GM21717 (cell line): Measurements from ENCODE around the gene UGT1A3.
"Not testable (repeated sequence)": the region's sequence is repeated elsewhere in the genome, so short reads cannot be mapped to it uniquely, and the experiment has no call there.

Experiments
- ATAC-seq: cut with Tn5 transposase; IDR thresholded peaks from one replicate; pipeline ENCODE4 v1.9.1; 2021; ENCODE audit warnings: mild to moderate bottlenecking, moderate library complexity; ENCODE audit not compliant: unreplicated experiment

UGT1A3 gene

GRCh38 chr2:233707940-233708644, 20.8 kb upstream of the UGT1A3 start:
- no peak for ATAC-seq

GRCh38 chr2:233708942-233709341, 19.9 kb upstream of the UGT1A3 start:
- ATAC-seq = no peak

- peak; percentile 69 for ATAC-seq
Observed at GRCh38 chr2:233711312-233712008, 17.4 kb upstream of the UGT1A3 start.

GRCh38 chr2:233712611-233713261, 16.1 kb upstream of the UGT1A3 start, which contains the start of gene UGT1A5:
Gene UGT1A5, plus strand, starts transcription at chr2:233712907. Its CDS starts 85 bp downstream, at chr2:233712992.
- ATAC-seq = no peak

- ATAC-seq = no peak
Observed at GRCh38 chr2:233713262-233713615, 15.6 kb upstream of the UGT1A3 start.

GRCh38 chr2:233714121-233714520, 14.7 kb upstream of the UGT1A3 start:
- no peak for ATAC-seq

GRCh38 chr2:233718552-233718951, 10.3 kb upstream of the UGT1A3 start, which contains the start of gene UGT1A4:
Gene UGT1A4, plus strand, starts transcription at chr2:233718736. Its CDS starts 85 bp downstream, at chr2:233718821.
- ATAC-seq = no peak

GRCh38 chr2:233736868-233737653, 8.2 kb downstream of the UGT1A3 start:
- not testable (repeated sequence) for ATAC-seq

GRCh38 chr2:233740870-233741269, 12.0 kb downstream of the UGT1A3 start:
- ATAC-seq = no peak

- no peak for ATAC-seq
Observed at GRCh38 chr2:233743464-233744259, 14.8 kb downstream of the UGT1A3 start.

GRCh38 chr2:233745073-233745755, 16.4 kb downstream of the UGT1A3 start:
- no peak for ATAC-seq

- ATAC-seq = not testable (repeated sequence)
Observed at GRCh38 chr2:233745838-233746237, 17.0 kb downstream of the UGT1A3 start.

GRCh38 chr2:233746475-233747282, 17.8 kb downstream of the UGT1A3 start:
- no peak for ATAC-seq

GRCh38 chr2:233747283-233747544, 18.4 kb downstream of the UGT1A3 start:
- no peak for ATAC-seq

GRCh38 chr2:233750689-233751088, 21.8 kb downstream of the UGT1A3 start:
- ATAC-seq = not testable (repeated sequence)

- not testable (repeated sequence) for ATAC-seq
Observed at GRCh38 chr2:233751212-233752009, 22.6 kb downstream of the UGT1A3 start.

- ATAC-seq = no peak
Observed at GRCh38 chr2:233754872-233755611, 26.2 kb downstream of the UGT1A3 start.
